GM18873 (cell line): ENCODE data around the gene PEA15.

Source experiments
- ATAC-seq: cut with Tn5 transposase; IDR thresholded peaks from one replicate; pipeline ENCODE4 v1.9.1; 2021; ENCODE audit warnings: mild to moderate bottlenecking, moderate library complexity, moderate number of reproducible peaks; ENCODE audit not compliant: unreplicated experiment, low FRiP score

Gene PEA15

DNA sequence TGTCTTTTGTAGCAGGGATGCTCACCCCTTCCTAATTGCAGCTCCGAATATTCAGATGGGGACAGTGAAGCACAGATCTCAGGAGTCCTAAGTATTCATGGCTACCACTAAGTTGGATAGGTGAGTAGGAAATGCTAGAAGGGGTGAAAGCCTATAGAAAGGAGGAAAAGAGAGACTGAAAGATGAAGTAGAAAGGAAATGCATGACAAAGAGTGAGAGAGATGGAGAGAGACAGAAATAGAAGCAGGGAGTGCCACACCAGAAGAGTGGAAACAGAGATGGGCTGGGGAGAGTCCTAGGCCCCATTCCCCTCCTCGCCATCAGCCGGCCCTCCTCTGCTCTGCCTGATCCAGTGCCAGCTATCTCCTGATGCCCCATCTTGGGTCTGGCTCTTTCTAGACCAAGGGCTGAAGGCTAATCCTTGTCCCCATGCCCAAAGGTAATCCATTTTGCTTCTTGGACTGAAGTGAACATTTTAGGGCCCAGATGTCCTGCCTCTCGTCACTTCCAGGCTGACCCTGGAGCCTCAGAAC lies 2.0 kb downstream of the PEA15 start:
- no peak for ATAC-seq

DNA sequence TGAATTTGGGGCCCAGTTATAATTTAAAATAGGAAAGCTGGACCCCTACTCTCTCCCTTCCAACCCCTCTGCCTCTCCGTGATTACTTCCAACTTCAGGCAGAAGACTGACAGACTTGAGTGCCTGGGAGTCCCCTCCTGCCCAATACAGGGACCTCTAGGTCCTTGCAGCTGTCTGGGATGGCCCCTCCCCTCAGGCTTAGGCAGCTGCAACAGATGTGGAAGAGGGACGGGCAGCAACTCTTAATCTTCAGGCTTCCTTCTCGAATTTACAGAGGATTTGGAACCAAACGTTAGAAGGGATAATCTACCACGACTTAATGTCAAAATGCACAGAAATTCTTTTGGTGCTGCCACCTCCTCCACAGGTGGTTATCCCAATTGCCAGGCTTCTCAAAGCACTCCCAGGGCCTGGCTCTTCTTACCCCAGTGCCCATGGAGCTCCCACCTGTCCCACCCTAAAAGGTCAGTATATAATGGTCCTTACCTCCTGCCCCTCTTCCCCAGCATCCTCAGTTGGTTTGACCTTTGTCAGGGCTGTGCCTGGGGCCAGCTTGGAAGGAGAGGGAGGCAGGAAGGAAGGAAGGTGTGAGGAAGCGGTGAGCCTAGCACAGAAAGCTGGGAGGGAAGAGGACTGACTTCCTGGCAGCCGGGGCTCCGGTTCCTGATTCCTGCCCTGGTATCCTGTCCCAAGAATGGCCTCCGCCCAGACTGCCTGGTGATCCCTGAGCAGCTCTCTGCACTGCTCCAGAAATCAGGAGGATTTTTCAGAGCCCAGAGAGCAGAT lies 2.8 kb downstream of the PEA15 start:
- ATAC-seq: no peak

DNA sequence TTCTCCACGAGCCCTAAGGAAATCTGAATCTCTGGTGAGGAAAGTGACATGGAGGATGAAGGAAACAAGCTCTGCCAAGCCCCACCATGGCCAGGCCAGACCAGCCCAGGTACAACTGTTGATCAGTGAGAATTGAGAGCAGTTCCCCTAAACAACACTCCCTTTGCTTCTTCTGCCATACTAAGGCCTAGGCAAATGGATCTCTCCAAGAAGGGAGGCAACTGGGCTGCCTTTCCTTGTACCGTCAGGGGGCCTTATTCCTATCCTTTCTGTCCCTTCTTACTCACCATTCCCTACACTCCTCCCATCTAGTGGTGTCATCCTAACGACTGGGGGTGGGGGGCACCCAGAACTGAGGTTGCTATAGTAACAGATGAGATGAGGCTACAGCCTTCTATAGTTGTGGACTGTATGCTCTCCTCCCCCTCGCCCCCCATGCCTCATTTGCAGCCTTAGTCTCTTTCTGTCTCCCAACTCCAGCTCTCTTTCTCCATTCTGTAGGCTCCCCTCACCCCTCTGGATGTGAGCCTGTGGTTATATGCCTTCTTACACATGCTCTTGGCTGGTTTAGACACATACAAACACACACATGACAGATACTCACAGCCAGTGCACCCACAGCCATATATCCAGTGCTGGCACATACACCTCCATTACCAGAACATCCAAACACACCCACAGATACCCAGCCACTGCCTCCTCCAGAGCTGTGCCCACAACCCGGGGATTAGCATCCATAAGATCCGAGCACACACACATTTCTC lies 3.6 kb downstream of the PEA15 start:
- no peak for ATAC-seq

GRCh38 chr1:160209321-160210046 lies 4.3 kb downstream of the PEA15 start:
- no peak for ATAC-seq

GRCh38 chr1:160210561-160210960 lies 5.4 kb downstream of the PEA15 start:
- no peak for ATAC-seq

DNA sequence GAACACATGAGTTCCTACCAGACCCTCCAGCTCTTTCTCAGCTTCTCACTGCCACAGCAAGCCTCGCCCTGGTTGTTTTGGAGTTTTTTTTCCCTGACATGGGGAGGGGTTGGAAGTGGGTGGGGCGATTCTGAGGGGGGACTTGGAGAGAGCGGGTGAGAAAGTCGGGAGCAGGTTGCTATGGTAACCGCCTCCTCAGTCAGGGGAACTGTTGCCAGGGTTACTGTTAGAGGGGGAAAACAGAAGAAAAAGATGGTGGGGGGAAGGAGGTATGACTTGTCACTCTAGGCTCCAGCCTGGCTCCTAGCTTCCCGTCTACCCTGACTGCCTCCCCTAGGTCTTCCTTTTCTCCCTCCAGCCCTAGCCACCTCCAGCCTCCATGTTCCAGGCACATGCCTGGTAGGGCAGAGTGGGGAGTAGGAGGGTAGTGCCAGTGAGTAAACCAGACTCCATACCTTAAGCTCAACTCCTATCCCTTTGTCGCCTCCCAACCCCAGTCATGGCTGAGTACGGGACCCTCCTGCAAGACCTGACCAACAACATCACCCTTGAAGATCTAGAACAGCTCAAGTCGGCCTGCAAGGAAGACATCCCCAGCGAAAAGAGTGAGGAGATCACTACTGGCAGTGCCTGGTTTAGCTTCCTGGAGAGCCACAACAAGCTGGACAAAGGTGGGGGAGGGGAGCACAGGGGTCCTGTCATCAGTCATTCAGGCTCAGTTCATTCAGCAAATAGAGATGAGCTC lies 6.0 kb downstream of the PEA15 start:
- no peak for ATAC-seq

- ATAC-seq: no peak
Observed at GRCh38 chr1:160214481-160215140, 9.4 kb downstream of the PEA15 start.

- no peak for ATAC-seq
Observed at GRCh38 chr1:160216301-160216700, 11.1 kb downstream of the PEA15 start.

DNA sequence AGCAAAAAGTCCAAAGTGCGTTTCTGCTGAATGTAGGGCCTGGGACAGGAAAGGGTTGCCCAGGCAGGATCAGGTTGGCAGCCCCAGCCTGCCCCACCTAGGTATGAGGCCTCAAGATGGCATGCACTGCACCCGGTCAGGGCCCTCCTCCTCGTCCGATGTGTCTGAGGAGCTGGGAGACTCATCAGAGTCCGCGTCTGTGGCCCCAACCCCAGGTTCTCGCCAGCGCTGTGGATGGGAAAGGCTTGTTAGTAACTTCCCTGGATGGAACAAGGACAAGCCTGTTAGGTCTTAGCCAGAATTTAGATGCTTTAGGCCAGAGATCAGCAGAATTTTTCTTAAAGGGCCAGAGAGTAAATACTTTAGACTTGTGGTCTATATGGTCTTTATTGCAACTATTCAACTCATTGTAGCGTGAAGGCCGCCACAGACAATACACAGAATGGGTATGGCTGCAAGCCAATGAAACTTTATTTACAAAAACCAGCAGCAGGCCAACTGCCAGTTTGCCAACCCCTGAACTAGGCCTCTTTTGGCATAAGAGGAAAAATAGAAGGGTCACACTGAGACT lies 12.4 kb downstream of the PEA15 start:
- no peak for ATAC-seq

GRCh38 chr1:160219062-160219929 lies 14.1 kb downstream of the PEA15 start:
- no peak for ATAC-seq

DNA sequence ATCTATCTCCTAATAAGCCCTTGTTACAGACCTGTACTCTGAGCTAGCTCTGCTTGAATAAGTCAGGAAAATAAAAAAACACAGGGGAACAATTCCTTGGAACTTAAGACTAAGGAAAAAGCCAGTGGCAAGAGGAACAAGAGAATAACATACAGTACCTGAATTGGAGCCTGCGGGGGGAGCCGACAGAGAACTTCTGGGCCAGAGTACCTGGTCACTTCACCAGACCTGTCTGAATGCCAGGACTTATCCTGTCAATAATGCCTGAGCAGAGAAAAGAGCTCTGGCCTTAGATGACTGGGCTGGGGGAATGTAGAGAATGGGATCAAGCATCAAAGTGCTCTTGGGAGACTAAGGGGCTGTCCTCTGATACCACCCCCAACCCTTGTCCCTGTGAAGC lies 15.1 kb downstream of the PEA15 start:
- no peak for ATAC-seq

DNA sequence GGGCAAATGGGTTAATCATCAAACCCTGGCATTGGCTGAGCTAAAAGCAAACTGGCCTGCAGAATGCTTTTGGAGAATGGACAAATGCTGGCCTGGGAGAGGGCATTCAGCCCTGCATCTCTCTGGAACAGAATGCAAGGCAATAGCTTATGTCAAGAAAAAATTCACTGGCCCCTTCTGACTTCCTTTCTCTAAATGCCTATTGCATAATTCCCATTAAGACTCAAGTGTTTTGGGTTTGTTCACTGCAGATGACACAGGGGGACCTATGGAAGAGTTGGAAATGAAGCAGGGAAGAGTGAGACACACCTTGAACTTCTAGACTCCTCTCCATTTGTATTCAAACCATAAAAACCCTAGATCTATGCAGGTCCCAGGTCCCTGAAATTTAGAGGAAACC lies 15.9 kb downstream of the PEA15 start:
- no peak for ATAC-seq

GRCh38 chr1:160222546-160222945 lies 17.4 kb downstream of the PEA15 start:
- no peak for ATAC-seq

DNA sequence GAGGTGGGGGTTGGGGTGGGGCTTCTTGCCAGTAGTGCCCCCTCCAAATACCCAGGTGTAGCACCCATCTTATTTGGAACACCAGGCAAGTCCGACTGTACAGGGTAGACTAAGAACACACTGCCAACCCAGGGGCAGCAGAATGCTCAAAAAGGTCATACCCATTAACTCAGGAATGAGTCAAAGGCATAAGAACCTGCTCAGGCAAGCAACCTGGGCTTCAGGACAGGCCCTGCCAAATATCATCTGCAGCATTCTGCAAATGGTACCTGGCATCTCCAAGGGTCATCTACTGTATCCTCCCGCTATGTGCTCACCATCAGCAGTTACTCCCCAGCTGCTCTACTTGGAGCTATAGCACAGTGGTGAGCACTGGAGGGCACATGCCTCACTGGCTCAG lies 19.4 kb downstream of the PEA15 start:
- no peak for ATAC-seq

DNA sequence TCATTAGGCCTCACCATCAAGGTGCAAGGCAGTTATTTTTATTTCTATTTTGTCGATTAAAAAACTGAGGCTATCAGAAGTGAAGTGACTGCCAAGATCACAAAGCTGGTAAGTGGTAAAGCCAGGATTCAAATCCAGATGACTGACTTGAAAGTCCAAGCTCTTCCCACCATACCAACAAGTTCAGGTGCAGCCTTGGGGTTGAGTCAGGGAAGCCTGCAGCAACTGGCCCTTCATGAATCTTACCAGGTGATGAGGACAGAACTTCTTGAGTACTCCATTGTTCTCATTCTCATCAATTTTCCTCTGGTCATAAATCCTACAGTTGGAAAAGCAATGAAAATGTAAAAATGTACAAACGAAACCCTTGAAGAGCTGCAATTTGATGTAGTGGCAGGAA lies 20.2 kb downstream of the PEA15 start:
- no peak for ATAC-seq

GRCh38 chr1:160226623-160227022 lies 21.4 kb downstream of the PEA15 start:
- no peak for ATAC-seq

DNA sequence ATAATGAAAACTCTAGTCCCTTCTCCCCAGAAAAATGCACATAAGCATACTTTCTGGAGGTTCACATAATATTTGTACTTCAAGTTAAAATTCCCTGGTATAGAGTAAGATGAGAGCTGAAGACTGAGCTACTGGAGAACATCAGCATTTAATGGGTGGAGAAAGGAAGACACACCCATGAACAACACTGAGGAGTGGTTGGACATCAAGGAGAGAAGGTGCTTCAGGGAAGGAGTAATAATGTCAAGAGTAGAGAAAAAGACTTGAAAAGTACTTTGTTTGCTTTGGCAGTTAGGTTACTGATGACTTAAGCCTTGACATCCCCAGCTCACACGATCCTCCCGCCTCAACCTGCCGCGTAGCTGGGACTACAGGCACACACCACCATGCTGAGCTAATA lies 21.9 kb downstream of the PEA15 start:
- ATAC-seq: no peak

DNA sequence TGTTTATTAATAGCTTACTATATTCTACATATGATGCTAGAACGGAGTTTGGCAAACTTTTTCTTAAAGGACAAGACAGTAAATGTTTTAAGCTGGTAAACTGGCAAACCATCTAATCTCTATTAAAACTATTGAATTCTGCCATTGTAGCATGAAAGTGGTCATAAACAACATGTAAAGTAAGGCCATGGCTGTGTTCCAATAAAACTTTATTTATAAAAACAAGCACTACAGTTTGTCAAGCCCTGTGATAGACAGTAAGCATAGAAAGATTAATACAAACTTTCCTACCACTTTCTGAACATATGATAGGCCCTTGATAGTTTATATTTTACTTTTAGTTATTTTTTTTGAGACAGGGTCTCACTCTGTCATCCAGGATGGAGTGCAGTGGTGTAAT lies 22.4 kb downstream of the PEA15 start:
- no peak for ATAC-seq

- no peak for ATAC-seq
Observed at GRCh38 chr1:160228431-160228830, 23.2 kb downstream of the PEA15 start.
